Cerebellar nuclear complex (tissue), 1 donor: Measurements from ENCODE around the gene AOAH.

Experiments used
- DNase-seq, 2 experiments: peaks; one replicate each; lab custom pipeline; 2025; lab: John Stamatoyannopoulos, UW

AOAH gene

DNA sequence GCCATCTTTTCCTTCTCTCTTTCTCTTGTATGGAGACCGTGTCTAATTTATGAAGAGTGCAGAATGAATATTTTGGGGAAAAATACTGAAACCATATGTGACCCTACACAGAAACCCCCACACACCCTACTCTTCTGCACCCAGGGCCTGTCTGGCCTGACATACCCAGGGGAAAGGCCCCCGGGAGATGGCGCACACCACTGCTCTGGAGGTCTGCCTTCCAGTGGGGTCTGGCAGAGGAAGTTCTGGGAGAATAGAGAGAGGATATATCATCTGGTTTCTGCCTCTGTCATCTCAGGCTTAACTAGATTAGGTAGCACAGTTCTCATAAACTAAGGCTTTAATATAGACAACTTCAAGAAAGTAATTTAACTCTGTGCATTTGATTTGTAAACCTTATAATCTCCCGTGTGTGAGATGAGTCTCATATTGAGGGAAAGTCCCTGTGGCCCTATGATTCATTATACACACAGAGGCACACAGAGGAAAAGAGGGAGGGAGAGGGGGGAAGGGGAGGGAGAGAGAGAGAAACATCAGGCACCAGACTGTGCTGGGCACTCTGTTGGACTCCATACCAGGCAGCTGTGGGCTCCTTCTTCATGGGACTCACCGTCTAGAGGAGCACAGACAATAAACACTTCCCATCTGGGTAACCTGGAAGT is 123.3 kb downstream of the AOAH start:
- DNase-seq = no peak

- DNase-seq = no peak
These were observed 124.0 kb downstream of the AOAH start for GRCh38 chr7:36600314-36600682.

DNA sequence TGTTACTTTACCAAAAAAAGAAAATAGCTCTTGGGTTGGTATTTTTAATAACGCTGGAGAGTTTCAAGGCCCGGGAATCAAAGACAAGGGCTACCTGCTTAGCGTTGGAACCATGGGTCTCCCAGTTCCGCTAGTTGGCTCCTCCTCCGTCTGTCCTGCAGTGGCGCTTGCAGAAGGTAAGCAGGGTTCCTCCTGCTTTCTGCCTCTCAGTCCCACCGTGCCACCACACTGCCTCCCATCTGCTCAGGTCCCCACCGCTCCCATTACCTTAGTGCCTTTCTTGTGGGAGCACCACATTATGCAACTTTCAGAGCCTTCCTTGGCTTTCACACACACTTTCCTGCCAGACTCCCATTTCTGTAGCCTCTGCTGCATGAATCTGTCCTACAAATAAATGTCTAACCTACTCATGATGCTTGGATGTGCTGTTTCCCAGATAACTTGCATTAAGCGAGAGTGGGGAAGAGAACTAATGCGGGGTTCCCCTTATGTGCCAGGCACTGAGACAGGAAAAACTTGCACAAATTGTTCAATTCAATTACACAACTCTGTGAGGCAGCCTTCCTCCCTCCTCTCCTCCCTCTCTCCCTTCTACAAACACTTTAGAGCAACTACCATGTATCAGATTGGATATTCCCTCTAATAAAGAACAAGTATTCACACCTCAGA is 124.5 kb downstream of the AOAH start:
- no peak for DNase-seq

GRCh38 chr7:36598054-36598674 is 126.1 kb downstream of the AOAH start:
- DNase-seq = no peak

DNA sequence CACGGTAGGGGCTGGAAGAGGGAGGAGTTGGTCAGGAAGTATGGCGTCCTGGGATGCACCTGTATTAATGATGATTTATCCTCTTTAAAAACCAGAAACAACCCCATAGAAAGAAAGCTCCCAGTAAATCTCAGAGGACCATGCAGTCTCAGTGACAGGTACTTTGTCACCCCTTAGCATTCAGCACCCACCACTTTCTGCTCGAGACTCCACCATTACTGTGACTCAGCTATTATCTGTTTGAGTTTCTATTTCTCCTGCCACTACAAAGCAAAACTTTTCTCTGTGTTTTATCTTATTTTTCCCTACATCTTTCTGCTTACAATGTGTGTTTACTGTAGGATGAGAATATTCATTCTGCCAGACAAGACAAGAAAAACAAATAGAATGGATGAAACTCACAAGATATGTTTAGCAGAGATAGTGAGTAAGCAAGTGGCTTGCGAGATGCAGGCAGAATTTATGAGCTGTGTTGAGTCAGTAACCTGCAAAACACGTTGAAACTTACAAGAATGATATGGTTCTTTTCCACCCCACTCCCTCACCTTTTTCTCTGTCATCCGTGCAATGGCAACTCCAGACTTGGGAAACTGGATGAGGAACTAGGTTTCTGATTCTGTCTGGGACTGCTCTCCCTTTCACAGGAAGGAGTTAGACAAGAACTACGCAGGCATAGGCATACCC is 127.1 kb downstream of the AOAH start:
- DNase-seq = no peak

DNA sequence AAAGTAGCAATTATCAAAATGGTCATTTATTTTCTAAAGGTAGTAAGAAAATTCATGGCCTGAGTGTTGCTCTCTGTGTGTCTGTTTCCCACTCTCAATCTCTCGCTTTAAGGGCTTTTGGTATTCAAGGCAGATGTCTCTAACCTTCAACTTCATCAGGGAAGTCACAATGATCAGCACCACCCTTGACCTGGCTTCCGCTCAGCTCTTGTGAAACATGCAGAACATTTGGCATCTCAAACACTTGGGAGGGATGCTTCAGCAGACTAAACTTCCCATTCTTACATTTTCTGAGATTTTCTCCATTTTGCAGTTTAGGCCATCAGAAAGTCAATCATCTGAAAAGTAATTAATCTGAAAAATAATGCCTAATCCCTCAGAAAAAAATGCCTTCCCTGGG is 129.8 kb downstream of the AOAH start:
- no peak for DNase-seq

- DNase-seq = no peak
These were observed 132.7 kb downstream of the AOAH start for GRCh38 chr7:36591636-36592035.

- no peak for DNase-seq
These were observed 134.9 kb downstream of the AOAH start for GRCh38 chr7:36589391-36589790.

DNA sequence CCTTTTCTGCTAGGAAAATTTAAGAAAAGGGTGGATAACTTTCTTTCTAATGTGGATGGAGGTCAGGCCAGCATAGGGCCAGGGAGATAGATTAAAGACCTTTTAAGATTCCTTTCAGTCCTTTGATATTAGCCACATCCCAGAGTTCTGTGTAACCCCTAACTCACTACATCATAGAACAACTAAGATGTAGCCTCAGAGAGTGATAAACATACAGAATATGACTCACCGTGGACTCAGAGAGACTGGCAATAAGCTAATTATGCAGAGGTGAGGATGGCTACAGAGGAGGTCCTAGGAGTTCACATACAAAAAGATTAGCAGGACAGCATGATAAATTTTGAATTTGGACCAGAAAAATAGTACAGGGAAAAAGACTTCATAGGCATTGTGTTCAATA is 141.0 kb downstream of the AOAH start:
- no peak for DNase-seq

GRCh38 chr7:36575832-36576231 is 148.5 kb downstream of the AOAH start:
- no peak for DNase-seq

GRCh38 chr7:36573066-36573465 is 151.2 kb downstream of the AOAH start:
- DNase-seq = no peak

GRCh38 chr7:36571190-36571560 is 153.1 kb downstream of the AOAH start:
- no peak for DNase-seq

DNA sequence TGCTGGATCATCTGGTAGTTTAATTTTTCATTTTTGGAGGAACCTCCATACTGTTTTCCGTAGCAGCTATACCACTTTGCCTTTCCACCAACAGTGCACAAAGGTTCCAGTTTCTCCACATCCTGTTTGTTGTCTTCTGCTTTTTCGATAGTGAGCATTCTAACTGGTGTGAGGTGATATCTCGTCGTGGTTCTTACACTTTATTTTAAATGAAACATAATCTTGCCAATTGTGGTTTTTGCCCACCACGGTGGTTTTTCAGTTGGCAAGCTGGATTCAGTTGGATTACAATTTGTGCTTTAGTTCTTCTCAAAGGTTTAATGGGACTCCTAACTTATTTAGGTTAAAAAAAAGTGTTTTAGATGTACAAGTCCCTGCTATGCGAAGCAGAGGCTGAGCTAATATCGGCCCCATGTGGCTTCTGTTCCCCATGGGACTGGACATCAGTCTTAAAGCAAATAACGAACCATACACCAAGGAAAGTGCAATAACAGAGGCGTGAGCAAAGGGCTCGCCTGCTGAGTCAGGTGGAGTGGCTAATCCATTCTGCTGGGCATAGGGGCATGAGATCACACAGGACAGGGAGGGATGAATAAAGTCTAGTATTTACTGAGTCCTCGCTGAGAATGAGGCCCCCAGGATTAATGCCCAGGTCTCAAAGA is 153.6 kb downstream of the AOAH start:
- no peak for DNase-seq

- no peak for DNase-seq
These were observed 155.8 kb downstream of the AOAH start for GRCh38 chr7:36568452-36568849.

GRCh38 chr7:36567699-36568451 is 156.4 kb downstream of the AOAH start:
- DNase-seq = no peak

DNA sequence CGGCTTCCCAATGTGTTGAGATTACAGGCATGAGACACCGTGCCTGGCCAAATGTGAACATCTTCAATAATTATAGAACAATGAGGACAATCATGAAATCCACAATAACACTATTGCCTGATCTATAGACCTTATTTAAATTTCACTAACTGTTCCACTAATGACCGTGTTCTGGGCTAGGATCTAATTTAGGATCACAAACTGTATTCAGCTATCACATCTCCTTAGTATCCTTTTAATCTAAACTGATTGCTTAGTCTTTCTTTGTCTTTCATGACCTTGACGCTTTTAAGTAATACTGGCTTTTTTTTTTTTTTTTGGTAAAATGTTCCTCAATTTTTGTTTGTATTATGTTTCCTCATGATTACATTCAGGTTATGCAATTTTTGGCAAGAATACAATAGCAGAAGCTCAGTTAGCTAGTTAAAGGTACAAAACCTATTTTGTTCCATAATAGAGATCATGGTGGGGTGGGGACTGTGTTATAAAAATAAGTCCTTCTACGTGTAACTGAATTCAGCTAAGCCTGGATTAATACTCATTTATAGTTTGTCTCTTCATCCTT is 158.4 kb downstream of the AOAH start:
- no peak for DNase-seq

DNA sequence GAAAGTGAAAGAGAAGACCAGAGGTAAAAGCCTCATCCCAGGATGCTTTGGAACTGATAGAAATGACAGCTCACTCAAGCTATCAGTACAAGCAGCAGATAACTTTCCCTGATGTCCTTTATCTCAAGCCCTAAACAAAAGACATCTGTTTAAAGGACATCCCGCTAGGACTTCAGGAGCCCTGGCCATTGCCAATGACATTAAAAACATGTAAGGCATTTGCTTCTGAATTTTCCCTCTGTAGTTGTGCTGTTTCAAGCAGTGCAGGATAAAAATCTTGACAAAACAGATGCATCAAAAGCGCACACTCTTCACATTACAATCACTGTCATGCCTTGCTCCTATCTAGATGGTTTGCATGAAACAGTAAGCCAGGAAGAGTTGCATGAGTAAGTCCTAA is 159.8 kb downstream of the AOAH start:
- no peak for DNase-seq

GRCh38 chr7:36563706-36564327 is 160.5 kb downstream of the AOAH start:
- no peak for DNase-seq

DNA sequence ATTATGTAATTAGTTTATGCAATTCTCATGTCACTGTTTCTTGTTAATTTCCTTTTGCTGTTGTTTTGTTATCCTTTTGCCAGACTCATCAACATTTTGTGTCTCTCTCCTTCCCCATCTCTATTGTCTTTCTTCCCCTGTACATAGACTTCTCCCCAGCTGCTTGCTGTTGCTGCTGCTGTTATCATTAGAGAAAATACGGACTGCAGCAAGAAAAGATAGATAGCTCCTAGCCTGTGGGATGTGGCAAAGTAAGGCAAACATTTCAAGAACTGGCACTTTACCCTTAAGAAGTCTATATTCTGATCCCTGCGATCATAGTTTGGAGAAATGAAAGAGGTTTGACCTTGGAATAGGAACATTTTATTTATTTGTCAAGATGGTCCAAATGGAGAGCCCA is 162.2 kb downstream of the AOAH start:
- DNase-seq = no peak

- no peak for DNase-seq
These were observed 175.3 kb downstream of the AOAH start for GRCh38 chr7:36549029-36549428.

DNA sequence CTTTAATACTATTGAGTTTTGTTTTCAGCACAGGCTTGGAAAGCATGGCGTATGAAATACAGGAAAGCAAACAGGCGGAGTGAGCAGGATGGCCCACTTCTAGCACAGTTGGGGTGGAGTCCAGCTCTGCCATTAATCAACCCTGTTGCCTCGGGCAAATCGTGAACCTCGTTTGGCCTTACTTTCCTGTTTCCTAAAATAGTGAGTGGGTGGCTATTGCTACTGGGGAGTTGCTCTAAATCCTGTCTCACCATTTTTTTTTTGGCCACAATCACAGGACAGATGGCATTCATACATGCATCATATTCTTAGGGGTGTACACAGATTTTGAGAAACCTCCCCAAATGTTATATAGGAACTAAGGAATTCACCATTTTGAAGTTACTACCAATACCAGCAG is 176.9 kb downstream of the AOAH start:
- peak; percentile 62 to 90 for DNase-seq
